Right ventricle myocardium inferior (tissue), 1 donor: ENCODE results near the gene BCL7B. TPM values are rescaled to one million over a fixed set of nuclear protein-coding genes. Genes with fewer than 3 reads are reported as not detected.
"Not testable (repeated sequence)": the region's sequence is repeated elsewhere in the genome, so short reads cannot be mapped to it uniquely, and the experiment has no call there.

Experiments
- ATAC-seq: fragments of 200-7000 bp; cut with Tn5 transposase; one replicate; pipeline ENCODE4 v1.9.1; 2020; ENCODE audit warnings: mild to moderate bottlenecking, moderate library complexity
- DNase-seq: peaks from one replicate; pipeline ENCODE4 v3.0.0; 2021; ENCODE audit errors: missing footprints
- intact Hi-C: fragments of 100-400 bp; cut with DNase I; formaldehyde crosslinking; loops from one replicate; pipeline ENCODE4 v1.11.0; 2022
- total RNA-seq: library from RNA; stranded (reverse); fragmentation: NEBNext Ultra II Directional; extraction: Animal tissue kit (Norgen Biotek cat#: 25700); gene quantifications from one replicate; pipeline ENCODE4 v1.2.1, GENCODE V29; 2021
- donor health status: DM: no; HTN: yes; CAD: no; lungs with severe emphysema.

The BCL7B gene
- total RNA-seq, 1 donor from 2014 or later, result 71.5 TPM

DNA sequence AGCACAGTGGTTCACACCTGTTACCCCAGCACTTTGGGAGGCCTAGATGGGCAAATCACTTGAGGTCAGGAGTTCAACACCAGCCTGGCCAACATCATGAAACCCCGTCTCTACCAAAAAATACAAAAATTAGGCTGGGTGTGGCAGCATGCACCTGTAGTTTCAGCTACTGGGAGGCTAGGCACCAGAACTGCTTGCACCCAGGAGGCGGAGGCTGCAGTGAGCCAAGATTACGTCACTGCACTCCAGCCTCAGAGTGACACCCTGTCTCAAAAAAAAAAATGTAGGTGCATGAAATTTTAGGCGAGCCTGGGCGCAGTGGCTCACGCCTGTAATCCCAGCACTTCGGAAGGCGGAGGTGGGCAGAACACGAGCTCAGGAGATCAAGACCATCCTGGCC lies 9.6 kb downstream of the BCL7B start:
- intact Hi-C loops, result no loop called here
- DNase-seq, result no peak
- no peak for ATAC-seq

DNA sequence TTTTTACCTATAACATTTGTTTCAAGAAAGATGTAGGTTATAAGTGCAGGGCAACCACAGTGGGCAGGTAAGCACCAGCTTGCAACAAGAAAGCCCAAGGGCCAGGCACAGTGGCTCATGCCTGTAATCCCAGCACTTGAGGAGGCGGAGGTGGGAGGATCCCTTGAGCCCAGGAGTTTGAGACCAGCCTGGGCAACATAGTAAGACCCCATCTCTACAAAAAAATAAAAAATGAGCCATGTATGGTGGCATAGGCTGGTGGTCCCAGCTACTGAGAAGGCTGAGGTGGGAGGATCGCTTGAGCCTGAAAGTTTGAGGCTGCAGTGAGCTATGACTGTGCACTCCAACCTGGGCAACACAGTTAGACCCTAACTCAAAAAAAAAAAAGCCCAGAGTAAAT lies 12.8 kb downstream of the BCL7B start:
- DNase-seq (no peak), ATAC-seq (no peak)
- intact Hi-C loops, result no loop called here

DNA sequence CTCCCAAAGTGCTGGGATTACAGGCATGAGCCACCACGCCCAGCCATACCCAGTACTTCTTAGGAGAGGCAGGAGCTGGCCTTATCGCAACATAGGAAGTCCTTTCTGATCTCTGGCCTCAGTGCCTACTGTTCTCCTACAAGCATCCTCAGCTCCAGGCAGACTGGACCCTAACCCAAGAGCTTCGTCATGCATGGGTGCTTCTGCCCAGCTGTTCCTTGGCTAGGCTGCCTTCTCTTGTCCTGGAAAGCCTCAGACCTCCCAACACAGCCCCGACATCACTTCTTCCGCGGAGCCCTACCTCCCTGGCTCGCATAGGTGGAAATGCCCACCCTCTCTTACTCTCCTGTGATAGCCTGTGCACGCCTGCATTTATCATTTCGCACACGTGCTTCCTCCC lies 15.8 kb downstream of the BCL7B start:
- no peak for DNase-seq
- no peak for ATAC-seq
- intact Hi-C loops, result no loop called here

DNA sequence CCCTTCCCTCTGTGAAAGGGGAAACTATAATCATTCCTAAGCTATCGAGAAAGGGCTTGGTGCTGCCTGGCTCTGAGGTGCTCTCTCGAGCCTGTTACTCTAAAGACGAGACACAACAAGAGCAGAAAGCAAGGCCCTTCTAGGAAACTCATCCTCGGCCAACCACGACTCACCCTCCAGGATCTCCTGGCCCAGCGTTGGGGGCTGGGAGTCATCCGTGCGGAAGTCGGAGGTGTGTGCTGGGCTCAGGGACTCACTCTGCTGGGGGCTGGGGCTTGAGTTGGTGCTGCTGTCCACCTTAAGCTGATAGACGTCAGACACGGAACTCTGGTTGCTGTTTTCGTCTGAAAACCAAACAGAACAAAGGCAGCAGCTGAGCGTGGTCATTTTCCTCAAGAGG lies 17.8 kb downstream of the BCL7B start:
- DNase-seq (no peak), ATAC-seq (no peak)
- intact Hi-C loops, result no loop called here

DNA sequence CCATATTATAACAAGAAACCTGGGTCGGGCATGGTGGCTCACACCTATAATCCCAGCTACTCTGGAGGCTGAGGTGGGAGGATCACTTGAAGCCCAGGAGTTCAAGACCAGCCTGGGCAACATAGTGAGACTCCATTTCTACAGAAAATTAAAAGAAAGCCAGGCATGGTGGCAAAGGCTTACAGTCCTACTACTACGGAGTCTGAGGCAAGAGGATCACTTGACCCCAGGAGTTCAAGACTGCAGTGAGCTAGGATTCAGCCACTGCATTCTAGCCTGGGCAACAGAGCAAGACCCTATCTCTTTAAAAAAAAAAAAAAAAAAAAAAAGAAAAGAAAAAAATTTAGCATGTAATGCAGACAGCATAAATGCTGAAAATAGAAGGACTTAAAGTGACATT lies 19.0 kb downstream of the BCL7B start:
- ATAC-seq, intact Hi-C loops, DNase-seq: not testable (repeated sequence)

DNA sequence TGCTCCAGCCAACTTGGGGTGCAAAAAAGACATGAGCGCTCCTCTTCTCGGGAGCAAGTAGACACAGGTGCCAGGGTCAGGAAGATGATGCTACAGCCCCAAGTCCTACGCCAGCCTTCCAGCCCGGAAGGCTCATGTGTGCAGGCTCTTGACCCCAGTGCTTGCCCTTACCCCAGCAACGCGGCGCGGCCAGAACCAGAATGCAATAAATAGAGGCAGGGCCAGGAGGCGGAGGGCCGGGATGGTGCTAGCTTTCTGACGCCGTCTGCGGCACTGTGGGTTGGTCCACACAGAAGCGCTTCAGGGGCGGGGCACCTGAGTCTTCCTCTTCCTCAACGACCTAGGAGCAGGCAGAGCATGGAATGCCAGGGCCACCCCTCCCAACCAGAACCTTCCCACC lies 20.4 kb downstream of the BCL7B start:
- DNase-seq, result no peak
- ATAC-seq, result no peak
- intact Hi-C loops, result no loop called here

DNA sequence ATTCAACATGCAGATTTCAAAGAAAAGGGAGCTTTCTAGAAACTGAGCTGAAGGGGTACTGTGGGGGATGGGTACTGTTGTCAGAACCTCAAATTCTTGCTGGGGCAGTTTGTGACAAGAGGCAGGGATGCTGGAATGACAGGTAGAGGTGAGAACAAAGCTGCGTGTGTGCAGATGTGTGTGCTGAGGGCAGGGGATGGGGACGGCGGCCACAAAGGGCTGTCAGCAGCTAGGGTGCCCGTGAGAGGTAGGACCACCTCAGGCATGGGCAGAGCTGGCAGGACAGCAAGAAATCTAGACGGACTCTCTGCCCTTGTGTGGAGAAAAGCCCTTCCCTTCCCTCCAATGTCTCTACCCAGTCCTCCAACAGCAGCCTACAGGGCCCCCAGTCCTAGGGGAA lies 21.0 kb downstream of the BCL7B start:
- intact Hi-C loops, result no loop called here
- ATAC-seq, result no peak
- no peak for DNase-seq

DNA sequence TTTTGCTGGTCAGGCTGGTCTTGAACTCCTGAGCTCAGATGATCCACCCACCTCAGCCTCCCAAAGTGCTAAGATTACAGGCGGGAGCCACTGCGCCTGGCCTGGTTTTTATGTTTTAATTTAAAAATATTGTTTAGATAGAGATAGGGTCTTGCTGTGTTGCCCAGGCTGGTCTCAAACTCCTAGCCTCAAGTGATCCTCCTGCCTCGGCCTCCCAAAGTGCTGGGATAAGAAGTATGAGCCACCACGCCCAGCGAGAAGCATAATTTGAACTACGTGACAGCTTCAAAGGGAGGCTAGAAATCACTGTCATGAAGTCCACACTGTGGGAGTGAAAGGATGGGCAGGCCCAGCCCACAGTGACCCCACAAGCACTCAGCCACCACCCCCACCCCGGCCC lies 21.6 kb downstream of the BCL7B start:
- intact Hi-C loops, DNase-seq, ATAC-seq: not testable (repeated sequence)

DNA sequence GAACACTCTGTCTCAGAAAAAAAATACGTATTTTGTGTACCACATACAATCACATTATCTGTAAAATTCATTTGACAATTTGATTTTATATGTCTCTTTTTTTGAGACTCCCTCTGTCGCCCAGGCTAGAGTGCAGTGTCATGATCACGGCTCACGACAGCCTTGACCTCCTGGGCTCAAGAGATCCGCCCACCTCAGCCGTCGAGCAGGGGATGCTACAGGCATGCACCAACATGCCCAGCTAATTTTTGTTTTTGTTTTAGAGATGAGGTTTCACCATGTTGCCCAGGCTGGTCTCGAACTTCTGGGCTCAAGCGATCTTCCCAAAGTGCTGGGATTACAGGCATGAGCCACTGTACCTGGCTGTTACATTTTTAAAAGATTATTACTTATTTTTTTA lies 23.7 kb downstream of the BCL7B start:
- no peak for ATAC-seq
- no peak for DNase-seq
- intact Hi-C loops, result no loop called here

DNA sequence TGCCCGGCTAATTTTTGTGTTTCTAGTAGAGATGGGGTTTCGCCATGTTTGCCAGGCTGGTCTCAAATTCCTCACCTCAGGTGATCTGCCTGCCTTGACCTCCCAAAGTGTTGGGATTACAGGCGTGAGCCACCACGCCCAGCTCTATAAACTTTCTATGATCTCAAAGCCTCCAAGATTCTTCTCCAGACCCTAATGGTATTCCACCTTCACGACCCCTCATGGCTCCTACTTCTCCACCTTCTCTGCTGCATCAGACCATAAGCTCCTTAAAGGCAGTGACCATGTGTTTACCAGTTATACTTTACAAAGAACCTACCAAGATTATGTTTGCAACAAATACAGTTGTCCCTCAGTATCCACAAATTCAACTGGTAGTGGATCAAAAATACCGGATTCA lies 25.3 kb downstream of the BCL7B start:
- ATAC-seq (no peak), DNase-seq (no peak)
- intact Hi-C loops, result no loop called here

DNA sequence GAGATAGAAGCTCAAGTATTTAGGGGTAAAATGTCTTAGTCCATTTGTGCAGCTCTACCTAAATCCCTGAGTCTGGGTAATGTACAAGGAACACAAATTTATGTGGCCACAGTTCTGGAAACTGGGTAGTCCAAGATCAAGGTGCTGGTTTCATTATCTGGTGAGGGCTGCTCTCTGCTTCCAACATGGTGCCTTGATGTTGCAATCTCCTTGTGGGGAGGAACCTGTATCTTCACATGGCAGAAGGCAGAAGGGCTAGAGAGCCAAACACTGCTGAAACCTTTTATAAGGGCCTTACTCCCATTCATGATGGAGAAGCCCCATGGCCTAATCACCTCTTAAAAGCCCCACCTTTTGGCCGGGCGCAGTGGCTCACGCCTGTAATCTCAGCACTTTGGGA lies 26.7 kb downstream of the BCL7B start:
- intact Hi-C loops, result no loop called here
- DNase-seq, result no peak

DNA sequence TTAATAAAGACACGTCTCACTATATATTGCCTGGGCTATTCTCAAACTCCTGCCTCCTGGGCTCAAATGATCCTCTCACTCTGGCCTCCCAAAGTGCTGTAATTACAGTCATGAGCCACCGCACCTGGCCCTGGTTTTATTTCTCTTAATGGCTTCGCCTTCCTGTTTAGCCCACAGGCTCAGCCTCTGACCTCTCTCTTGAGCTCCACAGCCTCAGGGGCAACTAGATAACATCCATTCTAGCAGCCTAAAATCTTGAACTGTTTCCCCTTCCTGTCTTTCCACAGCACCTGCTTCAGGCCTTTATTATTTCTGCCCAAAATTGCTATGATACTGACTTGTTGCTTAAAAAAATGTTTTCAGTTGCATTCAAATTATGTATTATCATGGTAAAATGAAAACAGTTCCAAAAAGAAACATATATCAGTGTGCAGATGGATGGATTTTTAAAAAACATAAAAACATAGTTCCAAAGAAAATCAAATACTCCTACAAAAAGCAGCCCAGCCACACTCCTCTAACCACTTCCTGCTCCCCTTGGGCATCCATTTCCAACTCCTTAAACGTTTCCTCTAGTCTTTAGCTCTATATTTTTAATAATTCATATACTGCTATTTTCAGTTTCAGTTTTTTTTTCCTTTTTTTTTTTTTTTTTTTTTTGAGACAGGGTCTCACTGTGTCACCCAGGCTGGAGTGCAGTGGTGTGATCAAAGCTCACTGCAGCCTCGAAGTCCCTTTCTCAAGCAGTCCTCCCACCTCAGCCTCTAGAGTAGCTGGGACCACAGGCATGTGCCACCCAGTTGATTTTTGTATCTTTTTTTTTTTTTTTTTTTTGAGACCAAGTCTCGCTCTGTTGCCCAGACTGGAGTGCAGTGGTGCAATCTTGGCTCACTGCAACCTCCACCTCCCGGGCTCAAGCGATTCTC lies 30.3 kb downstream of the BCL7B start:
- ATAC-seq (no peak), DNase-seq (no peak)
- intact Hi-C loops, result no loop called here

More for the DNA sequence above, 26.7 kb downstream of the BCL7B start:
- ATAC-seq, result no peak

DNA sequence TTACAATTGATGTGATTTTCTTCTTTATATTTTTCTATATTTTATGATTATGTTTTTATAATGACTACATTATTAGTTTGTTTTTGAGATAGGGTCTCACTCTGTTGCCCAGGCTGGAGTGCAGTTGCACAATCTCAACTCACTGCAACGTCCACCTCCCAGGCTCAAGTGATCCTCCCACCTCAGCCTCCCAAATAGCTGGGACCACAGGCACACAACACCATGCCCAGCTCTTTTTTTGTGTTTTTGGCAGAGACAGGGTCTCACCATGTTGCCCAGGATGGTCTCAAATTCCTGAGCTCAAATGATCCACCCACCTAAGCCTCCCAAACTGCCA lies 31.4 kb downstream of the BCL7B start:
- ATAC-seq, intact Hi-C loops, DNase-seq: not testable (repeated sequence)

DNA sequence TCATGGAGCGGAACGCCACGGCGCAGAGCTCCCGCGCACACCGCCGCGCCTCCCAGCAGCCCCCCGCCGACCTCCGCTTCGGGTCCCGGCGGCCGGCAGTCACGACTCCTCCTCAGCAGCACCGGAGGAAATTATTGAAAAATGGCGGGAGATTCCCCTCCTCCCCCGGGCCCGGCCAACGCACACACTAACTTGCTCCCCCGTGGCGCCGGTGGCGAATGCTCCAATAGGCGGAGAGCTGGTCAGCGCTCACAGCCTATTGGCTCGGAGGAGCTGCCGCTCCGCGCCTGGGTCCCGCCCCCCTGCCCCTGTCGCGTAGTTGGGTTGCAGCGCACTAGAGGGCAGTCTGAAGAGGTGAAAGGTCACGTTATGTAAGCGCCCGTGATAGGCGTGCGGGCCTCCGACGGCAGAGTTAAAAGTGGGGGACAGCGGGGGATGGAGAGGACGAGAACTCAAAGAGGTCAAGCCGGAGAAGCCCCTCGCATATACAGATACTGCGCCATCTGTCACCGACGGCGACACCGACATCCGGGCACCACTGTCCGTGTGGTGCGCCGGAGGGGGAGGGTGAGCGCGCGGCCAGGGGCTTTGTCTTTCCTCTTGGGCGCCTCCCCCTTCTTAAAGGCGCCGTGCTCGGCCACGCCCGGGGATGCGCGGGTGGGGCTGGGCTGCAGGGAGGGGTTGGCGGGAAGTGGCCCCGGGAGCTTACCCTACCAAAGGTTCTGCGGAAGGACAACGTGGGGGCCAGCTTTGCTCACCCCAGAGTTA lies 35.2 kb downstream of the BCL7B start, which contains the start of gene BAZ1B:
Gene BAZ1B, minus strand, starts transcription at position 189 of the 768 bp plus-strand sequence. CDS start 360 bp downstream, outside the sequence.
- intact Hi-C loops, result loop anchor here (1.0 to 5.0 kb wide), 3 partner anchors 35 to 690 kb away; partner anchors contain the start of genes BCL7B and TBL2
- ATAC-seq, result peak; percentile 98

DNA sequence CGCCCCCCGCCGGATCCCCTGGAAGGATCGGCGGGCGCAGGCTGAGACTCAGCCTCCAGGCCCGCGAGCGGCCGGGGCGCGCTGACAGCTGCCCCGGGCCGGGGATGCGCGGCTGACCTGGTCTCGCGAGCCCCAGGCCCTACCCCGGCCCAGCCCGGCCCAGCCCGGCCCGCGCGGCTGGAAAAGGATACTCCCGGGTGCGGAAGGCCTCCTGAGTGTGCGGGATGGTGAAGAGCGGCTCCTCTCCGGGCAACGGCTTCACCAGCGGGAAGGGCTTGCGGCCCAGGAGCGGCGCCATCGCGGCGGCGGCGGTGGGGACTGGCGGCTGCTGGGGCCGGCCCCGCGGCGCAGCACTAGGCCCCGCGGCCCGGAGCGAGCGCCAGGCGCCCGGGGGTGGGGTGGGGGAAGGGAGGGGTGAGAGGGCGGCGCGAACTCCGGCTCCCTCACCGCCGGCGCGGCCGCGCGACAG lies 35.8 kb downstream of the BCL7B start:
- DNase-seq (peak; percentile 81), ATAC-seq (peak; percentile 81)
- intact Hi-C loops, result loop anchor here (1.0 to 5.0 kb wide), 3 partner anchors 36 to 689 kb away; partner anchors contain the start of genes BCL7B and TBL2

More for the DNA sequence above, 35.2 kb downstream of the BCL7B start, which contains the start of gene BAZ1B:
- peak; percentile 99 for DNase-seq

DNA sequence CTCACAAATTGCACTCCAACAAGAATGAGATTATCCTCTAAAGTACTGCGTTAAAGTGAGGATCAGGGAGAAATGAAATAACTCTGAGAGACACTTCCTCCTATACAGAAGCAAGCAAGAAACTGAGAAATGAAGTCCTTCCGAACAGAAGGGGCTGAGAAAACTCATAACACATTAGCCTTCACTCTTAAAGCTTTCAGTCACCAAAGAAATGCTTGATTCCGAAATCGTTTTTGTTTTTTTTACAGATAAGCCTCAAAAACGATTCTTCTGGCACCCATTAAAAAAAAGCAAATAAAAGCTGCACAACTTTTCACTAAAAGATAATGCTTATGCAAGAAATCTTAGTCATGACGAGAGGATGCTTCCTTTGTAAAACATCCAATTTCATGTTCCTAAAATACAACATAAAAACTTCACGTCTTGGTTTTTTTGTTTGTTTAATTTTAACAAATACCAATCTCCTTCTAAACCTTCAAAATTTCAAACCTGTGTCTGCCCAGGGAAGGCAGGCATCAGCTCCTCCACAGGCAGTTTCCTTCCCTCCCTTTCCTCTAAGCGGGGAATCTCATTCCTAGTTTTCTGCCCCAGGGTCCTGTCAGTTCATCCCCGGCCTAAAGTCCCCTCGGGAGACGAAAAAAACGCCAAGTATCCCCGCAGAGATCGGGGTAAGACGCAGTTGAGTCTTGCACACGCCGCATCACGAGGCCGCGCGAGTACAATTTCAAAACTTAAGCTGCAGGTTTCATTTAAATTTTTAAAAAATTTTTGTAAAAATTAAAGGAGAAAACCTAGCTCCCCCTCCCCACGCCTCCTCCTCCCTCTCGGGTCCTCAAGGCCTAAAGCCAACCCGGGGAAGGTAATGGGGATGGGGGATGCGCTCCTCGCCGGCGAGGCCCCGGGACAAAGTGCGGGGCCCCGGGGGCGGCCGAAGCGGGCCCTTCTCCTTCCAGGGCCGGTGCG lies 36.5 kb downstream of the BCL7B start:
- ATAC-seq, result no peak
- intact Hi-C loops, result loop anchor here (5.0 kb wide), 1 partner anchor 689 kb away; no protein-coding TSS in a partner anchor
- DNase-seq, result no peak

DNA sequence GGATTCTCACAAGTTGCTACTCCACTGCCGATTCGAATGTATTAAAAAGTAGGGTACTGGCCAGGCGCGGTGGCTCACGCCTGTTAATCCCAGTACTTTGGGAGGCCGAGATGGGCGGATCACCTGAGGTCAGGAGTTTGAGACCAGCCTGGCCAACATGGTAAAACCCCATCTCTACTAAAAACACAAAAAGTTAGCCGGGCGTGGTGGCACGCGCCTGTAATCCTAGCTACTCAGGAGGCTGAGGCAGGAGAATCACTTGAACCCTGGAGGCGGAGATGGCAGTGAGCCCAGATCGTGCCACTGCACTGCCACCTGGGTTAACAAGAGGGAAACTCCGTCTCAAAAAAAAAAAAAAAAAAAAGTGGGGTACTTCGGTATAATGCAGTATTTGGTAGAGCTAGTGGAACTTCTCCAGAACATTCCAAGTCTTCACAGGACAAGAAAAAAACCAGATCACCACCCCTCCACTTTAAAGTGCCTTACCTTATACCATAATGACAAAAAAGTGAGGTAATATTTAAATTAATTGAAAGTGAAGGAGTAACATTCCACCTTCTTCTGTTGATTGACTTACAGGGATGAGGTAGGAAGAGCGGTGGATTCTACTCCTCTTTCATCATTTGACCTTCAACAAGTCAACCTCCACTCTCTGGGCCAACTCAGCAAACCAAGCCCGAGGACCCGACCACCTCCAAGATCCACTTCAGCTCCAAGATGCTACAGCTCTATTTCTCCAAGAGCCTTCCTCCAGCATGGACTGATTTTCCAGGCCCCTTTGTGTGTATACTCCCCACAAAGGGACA lies 37.4 kb downstream of the BCL7B start:
- DNase-seq (no peak), ATAC-seq (no peak)
- intact Hi-C loops, result loop anchor here (5.0 kb wide), 1 partner anchor 688 kb away; no protein-coding TSS in a partner anchor
